Measurements from ENCODE around the gene CTLA4.
"Not testable (repeated sequence)": the region's sequence is repeated elsewhere in the genome, so short reads cannot be mapped to it uniquely, and the experiment has no call there.

Gene CTLA4

DNA sequence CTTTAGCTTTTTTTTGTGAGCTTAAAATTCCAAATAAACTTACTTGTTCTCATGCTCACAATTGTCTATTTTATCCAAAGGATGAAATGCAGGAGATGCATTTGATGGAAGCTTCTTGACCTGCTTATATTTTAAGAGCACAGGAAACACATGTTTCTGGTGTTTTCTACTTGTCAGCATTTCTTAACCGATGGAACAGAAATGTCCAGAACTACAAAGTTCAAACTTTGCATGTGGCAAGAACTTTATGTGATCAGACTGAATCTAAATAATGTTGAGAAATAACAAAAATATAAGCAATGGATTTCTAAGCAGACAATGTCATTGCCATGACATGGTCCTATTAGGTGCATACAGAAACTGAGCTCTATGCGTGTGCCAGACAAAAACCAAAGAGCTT, 9.9 kb upstream of the CTLA4 start:
- no peak for DNase-seq (ENCODE audit: low read depth in 2 of 2)

DNA sequence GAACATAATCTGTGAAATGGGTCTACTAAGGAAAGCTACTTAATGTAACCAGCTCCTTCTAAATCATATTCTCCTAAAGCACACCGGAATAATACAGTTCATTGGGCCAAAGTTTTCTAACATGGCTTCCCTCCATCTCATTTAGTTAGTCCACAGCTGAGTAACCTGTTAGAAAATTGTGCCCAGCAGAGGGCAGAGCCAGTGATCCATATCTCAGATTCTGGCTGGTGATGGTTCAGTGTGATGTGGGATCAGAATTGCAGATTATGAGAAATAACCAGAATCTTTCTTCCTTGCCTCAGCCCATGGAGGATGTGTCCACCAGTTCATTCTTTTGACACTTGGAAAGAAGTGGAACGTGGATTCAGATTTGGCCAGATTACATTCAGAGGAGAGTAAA, 9.4 kb upstream of the CTLA4 start:
- no peak for DNase-seq (ENCODE audit: low read depth in 2 of 2)

- no peak for DNase-seq (ENCODE audit: low read depth in 2 of 2)
Observed at GRCh38 chr2:203859030-203859789, 8.4 kb upstream of the CTLA4 start.

DNA sequence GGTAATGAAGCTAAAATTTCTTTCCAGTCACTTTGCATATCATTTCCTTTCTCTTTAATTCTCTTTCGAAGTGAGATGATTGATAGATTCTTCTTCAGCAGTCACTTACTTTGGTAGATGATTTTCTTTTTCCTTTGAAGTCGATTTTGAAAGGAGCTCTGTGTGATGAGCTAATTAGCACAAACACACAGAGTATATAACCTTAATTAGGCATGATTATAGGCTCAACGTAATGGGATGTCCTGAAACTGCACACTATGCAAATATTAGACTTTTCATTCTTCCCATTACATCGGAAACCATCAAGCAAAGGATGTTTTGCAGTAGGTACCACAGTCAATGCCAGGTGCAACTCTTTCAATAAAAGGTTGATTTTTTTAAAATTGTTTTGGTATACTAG, 6.4 kb upstream of the CTLA4 start:
- DNase-seq (ENCODE audit: low read depth in 2 of 2): no peak

DNA sequence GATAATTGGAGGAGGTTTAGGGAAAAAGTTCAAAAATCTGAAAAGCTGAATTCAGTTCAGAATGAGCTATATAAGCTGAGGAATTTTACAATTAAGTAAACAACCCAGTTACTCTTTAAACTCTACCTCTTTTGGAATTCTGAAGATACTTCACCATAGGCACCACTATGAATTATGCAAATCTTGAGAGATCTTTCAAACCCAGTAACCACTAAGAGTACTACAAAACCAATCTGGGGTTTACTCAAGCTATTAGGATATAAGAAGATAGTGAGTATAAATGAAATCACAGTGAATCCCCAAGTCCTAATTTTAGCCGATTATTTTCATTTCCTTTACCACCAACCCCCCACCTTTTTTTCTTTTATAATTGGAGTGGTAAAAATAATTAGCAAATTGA, 6.0 kb upstream of the CTLA4 start:
- DNase-seq (ENCODE audit: low read depth in 2 of 2): no peak

GRCh38 chr2:203869223-203870042, 1.9 kb downstream of the CTLA4 start:
- no peak for DNase-seq (ENCODE audit: low read depth in 2 of 2)

- no peak for DNase-seq (ENCODE audit: low read depth in 2 of 2)
Observed at GRCh38 chr2:203870481-203870880, 2.9 kb downstream of the CTLA4 start.

GRCh38 chr2:203870941-203871340, 3.4 kb downstream of the CTLA4 start:
- DNase-seq (ENCODE audit: low read depth in 2 of 2): no peak

GRCh38 chr2:203871371-203871983, 3.9 kb downstream of the CTLA4 start:
- no peak for DNase-seq (ENCODE audit: low read depth in 2 of 2)

DNA sequence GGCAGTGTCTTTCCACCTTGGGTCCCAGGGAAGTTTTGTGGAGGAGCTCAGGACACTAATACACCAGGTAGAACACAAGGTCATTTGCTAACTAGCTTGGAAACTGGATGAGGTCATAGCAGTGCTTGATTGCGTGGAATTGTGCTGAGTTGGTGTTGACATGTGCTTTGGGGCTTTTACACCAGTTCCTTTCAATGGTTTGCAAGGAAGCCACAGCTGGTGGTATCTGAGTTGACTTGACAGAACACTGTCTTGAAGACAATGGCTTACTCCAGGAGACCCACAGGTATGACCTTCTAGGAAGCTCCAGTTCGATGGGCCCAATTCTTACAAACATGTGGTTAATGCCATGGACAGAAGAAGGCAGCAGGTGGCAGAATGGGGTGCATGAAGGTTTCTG, 5.9 kb downstream of the CTLA4 start:
- DNase-seq (ENCODE audit: low read depth in 2 of 2): no peak

DNA sequence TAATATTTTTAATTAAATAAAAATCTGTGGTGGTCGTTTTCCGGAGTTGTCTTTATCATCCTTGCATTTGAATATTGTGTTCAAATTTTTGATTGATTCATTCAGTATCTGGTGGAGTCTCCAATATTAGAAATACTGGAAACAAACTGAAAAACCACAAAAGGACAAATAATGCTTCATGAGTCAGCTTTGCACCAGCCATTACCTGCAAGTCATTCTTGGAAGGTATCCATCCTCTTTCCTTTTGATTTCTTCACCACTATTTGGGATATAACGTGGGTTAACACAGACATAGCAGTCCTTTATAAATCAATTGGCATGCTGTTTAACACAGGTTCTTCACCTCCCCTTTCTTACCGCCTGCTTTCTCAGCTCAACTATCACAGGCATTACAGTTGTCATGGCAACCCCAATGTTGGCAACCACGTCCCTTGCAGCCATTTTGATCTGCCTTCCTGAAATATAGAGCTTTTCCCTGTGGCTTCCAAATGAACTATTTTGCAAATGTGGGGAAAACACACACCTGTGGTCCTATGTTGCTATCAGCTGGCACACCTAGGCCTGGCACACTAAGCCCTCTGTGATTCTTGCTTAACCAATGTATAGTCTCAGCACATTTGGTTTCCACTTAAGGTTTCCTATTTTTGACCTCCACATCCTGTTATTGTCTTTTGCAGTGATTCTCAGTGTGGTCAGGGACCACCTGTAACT, 6.5 kb downstream of the CTLA4 start:
- DNase-seq (ENCODE audit: low read depth in 2 of 2): no peak

- DNase-seq (ENCODE audit: low read depth in 2 of 2): no peak
Observed at GRCh38 chr2:203875471-203875870, 7.9 kb downstream of the CTLA4 start.

GRCh38 chr2:203876328-203876727, 8.8 kb downstream of the CTLA4 start:
- DNase-seq (ENCODE audit: low read depth in 2 of 2): no peak

DNA sequence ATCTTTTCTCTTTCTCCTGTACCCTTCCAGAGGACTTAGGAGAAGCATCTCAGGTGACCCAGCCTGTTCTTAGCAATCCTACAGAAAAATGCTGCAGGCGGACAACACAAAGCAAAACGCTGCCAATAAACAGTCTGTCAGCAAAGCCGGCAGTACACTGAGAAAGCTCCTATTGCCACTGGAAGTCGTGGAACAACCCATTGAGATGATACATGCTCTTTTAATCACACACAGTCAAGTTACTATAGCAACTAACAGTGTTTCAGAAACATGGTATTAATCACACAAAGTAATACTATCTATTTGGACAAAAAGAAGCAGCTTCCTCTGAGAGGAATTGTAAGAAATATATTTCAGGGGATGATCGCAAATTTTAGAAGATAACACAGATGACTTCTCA, 10.5 kb downstream of the CTLA4 start:
- no peak for DNase-seq (ENCODE audit: low read depth in 2 of 2)

GRCh38 chr2:203880557-203881125, 13.1 kb downstream of the CTLA4 start:
- DNase-seq (ENCODE audit: low read depth in 2 of 2): no peak

- DNase-seq (ENCODE audit: low read depth in 2 of 2): not testable (repeated sequence)
Observed at GRCh38 chr2:203881185-203881584, 13.6 kb downstream of the CTLA4 start.

DNA sequence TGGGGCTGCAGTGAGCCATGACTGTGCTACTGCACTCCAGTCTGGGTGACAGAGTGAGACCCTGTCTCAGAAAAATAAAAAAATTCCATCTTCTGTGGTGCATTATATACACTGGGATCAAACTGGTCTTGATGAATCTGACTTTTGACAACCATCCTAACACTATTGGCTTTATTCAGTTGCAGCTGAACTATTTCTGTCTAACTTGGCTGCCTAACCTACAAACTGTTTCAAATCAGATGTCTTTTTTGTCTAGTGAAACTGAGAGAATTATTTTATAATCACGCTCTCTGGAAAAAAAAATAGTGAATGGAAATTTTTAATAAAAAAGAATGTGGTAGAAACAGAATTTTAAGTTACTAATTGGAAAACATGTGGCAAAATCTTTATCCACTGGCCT, 15.0 kb downstream of the CTLA4 start:
- DNase-seq (ENCODE audit: low read depth in 2 of 2): no peak

DNA sequence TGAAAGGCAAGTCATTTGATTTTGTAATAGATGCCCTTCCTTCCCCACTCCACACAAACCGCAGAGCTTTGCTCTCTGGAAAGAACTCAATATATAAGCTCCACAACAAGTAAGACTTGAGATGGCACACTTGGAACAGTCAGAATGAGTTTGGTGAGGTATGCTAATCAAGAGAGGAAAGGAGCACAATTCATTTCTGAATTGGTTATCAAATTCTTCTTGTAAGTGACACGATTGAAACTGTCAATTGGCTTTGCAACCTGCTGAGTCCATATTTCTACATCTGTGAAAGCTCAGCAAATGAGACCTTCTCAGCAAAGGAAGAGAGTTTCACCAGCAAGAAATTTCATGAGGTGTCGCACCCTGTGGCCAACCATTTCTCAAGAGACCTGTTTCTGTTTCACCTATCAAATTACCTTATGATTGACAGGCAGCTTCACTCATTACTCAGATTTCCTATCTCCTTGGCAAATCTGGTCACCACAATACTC, 19.1 kb downstream of the CTLA4 start:
- DNase-seq (ENCODE audit: low read depth in 2 of 2): no peak

DNA sequence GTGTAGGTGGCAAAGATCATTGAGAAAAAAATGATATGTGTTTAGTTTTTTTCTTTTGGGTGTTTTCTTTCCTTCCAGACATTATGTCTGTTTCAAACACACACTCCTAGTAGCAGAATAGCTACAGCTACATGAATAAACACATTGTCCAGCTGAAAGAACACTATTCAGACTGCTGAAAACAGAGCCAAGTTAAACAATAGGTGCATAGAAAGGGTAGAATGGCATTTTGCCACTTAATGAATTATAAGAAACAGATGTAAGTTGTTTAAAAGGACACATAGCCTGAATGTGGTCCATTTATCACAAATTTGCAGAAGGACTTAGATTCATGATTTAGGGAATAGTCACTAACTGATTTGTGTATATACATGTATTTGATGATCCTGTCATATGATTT, 20.1 kb downstream of the CTLA4 start:
- DNase-seq (ENCODE audit: low read depth in 2 of 2): no peak

- DNase-seq (ENCODE audit: low read depth in 2 of 2): no peak
Observed at GRCh38 chr2:203889542-203889941, 22.0 kb downstream of the CTLA4 start.

GRCh38 chr2:203889944-203890343, 22.4 kb downstream of the CTLA4 start:
- no peak for DNase-seq (ENCODE audit: low read depth in 2 of 2)

DNA sequence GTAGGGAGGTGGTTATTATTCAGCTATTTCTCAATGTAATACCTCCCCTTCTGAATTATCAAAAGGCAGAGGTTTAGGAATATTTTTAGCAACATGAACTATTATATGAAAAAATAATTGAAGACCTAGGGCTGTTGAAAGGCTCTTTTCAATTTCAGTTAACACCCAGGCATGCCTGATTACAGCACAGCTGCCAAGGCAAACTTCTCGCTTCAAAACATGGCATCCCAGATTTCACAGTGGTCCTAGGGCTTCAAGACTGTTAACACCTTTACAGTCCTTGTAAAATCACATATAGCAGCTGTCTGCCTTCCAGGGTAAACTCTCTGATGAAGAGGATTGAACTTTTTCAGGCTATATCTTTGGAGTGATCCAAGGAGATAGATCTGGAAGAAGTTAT, 23.2 kb downstream of the CTLA4 start:
- no peak for DNase-seq (ENCODE audit: low read depth in 2 of 2)
